ENCODE data around the gene SOX5. TPM values are rescaled to one million over a fixed set of nuclear protein-coding genes. Genes with fewer than 3 reads are reported as not detected.

Gene SOX5
- polyA plus RNA-seq, 1 experiment: 0.13 TPM

DNA sequence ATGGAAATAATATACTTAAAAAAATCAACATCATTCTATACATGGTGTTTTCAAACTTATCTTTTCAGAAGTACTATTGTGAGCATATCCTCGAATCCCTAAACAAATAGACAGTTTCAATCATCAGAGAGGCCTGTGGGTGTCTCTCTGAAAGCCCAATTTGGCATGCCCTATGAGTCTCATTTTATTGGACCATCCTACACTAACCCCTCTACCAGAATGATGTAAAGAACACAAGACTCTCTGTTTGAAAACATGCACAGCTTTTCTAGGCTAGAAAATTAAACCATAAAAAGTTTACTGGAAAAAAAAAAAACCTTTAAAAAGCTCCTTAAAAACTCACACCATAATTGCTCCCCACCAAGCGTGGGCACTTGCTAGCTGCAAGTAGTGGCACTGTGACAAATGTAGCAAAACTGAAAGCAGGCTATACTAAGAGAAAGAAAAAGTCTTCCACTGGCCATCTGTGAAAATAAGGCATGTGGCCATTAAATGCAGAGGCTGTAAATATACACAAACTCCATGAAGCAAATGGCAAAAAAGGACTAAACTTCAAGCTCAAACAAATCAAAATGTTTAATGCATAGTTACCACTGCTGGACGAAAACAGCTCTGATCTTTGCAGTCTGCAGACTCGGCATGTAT is 394.2 kb downstream of the SOX5 start:
- CTCF ChIA-PET: no interaction called here
- POLR2A ChIA-PET: no interaction called here

DNA sequence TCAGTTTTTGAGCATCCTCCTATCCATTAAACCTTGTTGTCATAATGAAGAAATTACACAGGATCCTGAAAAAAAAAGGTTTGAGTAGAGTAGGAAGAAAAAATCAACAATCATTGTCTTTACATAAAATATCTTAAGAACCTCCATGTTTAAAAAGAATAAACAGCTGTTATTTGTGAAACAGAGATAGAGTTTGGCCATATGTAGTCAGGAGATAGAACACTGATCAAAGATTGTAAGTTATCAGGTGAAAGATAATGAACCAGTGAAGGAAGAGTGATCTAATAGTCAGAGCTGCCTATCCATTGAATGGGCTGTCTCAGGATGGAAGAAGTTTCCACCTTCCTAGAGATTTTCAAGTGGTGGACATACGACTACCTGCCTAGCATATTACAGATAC is 397.1 kb downstream of the SOX5 start:
- Histone ChIP-seq H3K27me3 (ENCODE audit: control insufficient read depth, insufficient read depth, low read length) (no peaks in the 10 kb centered on the region), H3K4me3 (ENCODE audit: low read depth, low read length) (no peak overlapping the region), H3K36me3 (ENCODE audit: control insufficient read depth, insufficient read depth, low read length) (no peaks in the 10 kb centered on the region)
- no peak for DNase-seq (ENCODE audit: low read depth)
- ChIA-PET CTCF (no interaction called here), POLR2A (no interaction called here)
- TF ChIP-seq CTCF (IDR thresholded peaks at IDR 0.05; ENCODE audit: insufficient read depth, low read depth, low read length): no peak

More for the DNA sequence above, 394.2 kb downstream of the SOX5 start:
- no peak overlapping the region for H3K4me3 ChIP-seq (ENCODE audit: low read depth, low read length)
- H3K36me3 ChIP-seq (ENCODE audit: control insufficient read depth, insufficient read depth, low read length): no peaks in the 10 kb centered on the region
- no peak for TF ChIP-seq CTCF (IDR thresholded peaks at IDR 0.05; ENCODE audit: insufficient read depth, low read depth, low read length)
- no peak for DNase-seq (ENCODE audit: low read depth)
- no peaks in the 10 kb centered on the region for H3K27me3 ChIP-seq (ENCODE audit: control insufficient read depth, insufficient read depth, low read length)

- Histone ChIP-seq H3K27me3 (ENCODE audit: control insufficient read depth, insufficient read depth, low read length) (no peaks in the 10 kb centered on the region), H3K36me3 (ENCODE audit: control insufficient read depth, insufficient read depth, low read length) (no peaks in the 10 kb centered on the region), H3K4me3 (ENCODE audit: low read depth, low read length) (no peak overlapping the region)
- POLR2A ChIA-PET: no interaction called here
- CTCF ChIA-PET: no interaction called here
- no peak for DNase-seq (ENCODE audit: low read depth)
- no peak for TF ChIP-seq CTCF (IDR thresholded peaks at IDR 0.05; ENCODE audit: insufficient read depth, low read depth, low read length)
Observed at GRCh38 chr12:23550753-23551152, 398.7 kb downstream of the SOX5 start.

DNA sequence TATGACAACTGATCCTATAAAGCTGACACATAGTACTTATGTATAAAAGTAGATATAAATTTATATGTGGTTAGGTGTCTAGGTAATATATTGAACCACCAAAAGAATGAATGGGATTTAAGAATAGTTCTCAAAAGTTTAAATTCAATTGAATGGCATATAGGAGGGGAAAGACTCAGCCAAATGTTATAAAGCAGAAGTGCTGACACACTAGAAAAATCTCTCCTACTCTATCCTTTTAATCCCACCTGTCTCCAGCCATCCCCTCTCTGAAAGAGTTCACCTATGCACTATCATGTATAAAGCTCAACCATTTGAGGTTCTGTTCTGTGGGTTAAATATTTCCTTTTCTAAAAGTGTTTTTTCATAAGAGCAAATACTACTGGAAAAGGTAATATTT is 400.7 kb downstream of the SOX5 start:
- Histone ChIP-seq H3K27me3 (ENCODE audit: control insufficient read depth, insufficient read depth, low read length) (no peaks in the 10 kb centered on the region), H3K4me3 (ENCODE audit: low read depth, low read length) (no peak overlapping the region), H3K36me3 (ENCODE audit: control insufficient read depth, insufficient read depth, low read length) (no peaks in the 10 kb centered on the region)
- ChIA-PET POLR2A (no interaction called here), CTCF (interaction anchor here (1.0 kb wide), 1 partner anchor 13 kb away, joined by 3 read pairs; no protein-coding TSS in a partner anchor)
- no peak for TF ChIP-seq CTCF (IDR thresholded peaks at IDR 0.05; ENCODE audit: insufficient read depth, low read depth, low read length)
- no peak for DNase-seq (ENCODE audit: low read depth)

DNA sequence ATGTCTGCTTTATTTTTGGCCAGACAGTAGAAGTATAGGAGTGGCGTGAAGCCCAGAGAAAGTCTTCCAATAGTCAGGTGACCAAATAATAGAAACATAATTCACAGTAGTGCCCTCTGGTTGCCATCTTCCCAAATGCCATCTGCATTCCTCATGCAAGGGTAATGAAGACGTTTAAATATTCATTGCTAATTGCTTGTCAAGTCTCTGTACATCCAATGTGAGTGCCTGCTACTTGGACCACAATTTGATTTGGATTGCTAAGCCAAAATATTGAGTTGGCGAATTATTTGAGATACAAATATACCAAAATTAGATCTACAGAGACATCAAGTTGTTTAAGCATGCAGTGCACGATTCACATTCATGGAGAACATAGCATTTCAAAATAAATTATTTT is 402.7 kb downstream of the SOX5 start:
- H3K4me3 ChIP-seq (ENCODE audit: low read depth, low read length): no peak overlapping the region
- ChIA-PET CTCF (no interaction called here), POLR2A (no interaction called here)
- DNase-seq (ENCODE audit: low read depth): no peak
- no peaks in the 10 kb centered on the region for H3K27me3 ChIP-seq (ENCODE audit: control insufficient read depth, insufficient read depth, low read length)
- no peak for TF ChIP-seq CTCF (IDR thresholded peaks at IDR 0.05; ENCODE audit: insufficient read depth, low read depth, low read length)
- H3K36me3 ChIP-seq (ENCODE audit: control insufficient read depth, insufficient read depth, low read length): no peaks in the 10 kb centered on the region

All from BJ (cell line).